ENCODE results near the gene ZNF224.
A peak's percentile ranks its signal among the peaks of the same experiment; 100 is the strongest.

Gene ZNF224

GRCh38 chr19:44069415-44069814 lies 24.7 kb upstream of the ZNF224 start:
- no peak for TF ChIP-seq CTCF (IDR thresholded peaks at IDR 0.05)

DNA sequence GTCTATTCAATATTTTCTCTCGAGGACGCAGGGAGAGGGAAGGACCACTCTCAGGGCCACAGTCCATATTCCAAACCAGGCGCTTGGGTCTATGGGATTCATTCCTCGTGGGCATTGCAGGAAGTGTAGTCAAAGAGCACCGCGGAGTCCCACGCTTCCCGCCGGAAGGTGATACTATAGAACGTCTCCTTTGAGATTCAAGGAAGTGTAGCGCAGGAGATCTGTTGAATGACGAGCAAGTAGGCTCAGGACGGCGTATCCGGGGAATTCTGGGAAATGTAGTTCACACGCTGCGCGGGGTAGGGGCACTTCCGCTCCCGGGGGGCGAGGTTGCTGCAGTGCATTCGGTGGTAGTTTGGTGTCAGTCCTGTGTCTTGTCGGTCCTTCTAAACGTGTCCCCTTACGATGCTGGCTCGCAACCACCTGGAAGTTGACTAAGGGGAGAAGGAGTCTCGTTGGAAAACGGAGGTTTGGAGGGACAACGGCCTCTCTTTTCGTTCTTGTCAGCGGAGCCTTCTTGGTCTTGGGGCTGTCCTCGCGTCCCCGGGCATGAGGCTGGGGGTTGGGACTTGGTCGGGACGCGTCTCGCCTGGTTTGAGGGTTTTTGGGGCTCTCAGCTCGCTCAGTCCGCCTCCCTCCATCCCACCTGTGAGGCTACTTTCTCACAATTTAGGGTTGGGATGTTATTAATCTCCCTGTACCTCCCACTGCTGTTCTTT lies 22.2 kb upstream of the ZNF224 start, which contains the start of gene ZNF284:
Gene ZNF284, plus strand, starts transcription at position 336 of the 719 bp plus-strand sequence. CDS start 4,231 bp downstream, outside the sequence.
- TF ChIP-seq CTCF (IDR thresholded peaks at IDR 0.05), result no peak

- peak; percentile 13; the same call in 1 of the 2 replicates for TF ChIP-seq CTCF (IDR thresholded peaks at IDR 0.05)
Measured at GRCh38 chr19:44072543-44073401, 21.4 kb upstream of the ZNF224 start.

DNA sequence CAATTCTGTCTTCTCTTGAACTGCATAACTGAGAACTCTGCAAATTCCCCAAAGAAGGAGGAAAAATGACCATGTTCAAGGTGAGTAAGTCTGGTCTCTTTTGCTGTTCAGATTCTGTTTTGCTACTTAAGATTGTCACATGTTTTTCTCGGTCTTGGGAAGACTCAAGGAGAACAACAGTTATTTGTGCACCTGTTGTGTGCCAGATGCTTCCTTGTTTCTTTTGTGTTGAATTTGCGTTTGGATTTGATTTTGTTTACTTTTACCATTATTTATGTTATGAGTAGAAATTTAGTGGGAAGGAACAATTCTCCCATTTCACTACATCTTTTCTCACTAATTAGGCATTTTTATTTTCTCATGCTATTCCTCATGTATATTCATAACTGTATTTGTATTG lies 17.8 kb upstream of the ZNF224 start:
- TF ChIP-seq CTCF (IDR thresholded peaks at IDR 0.05), result no peak

GRCh38 chr19:44092108-44092507 lies 2.1 kb upstream of the ZNF224 start:
- TF ChIP-seq CTCF (IDR thresholded peaks at IDR 0.05), result no peak

GRCh38 chr19:44107751-44108150 lies 13.6 kb downstream of the ZNF224 start:
- no peak for TF ChIP-seq CTCF (IDR thresholded peaks at IDR 0.05)

DNA sequence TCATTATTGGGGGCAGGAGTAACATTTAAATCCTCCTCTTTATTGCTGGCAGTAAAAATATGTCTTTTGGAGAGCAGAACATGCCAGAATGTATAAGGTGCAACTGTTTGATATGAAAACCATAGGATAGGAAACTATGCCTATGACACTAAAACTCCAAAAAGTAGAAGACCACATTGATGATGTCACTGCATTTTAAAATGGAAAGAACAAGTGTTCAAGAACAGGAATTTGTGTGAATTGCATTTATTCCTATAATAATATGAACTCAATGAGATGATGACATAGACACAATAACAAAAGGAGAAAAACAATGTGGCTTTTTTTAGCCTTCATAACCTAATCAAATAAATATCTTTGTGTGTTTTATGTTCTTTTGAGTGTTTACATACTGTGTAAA lies 15.3 kb downstream of the ZNF224 start:
- TF ChIP-seq CTCF (IDR thresholded peaks at IDR 0.05), result no peak

Measured in LNCAP (cell line).